Measurements from ENCODE around the gene C9orf50.

C9orf50 gene

DNA sequence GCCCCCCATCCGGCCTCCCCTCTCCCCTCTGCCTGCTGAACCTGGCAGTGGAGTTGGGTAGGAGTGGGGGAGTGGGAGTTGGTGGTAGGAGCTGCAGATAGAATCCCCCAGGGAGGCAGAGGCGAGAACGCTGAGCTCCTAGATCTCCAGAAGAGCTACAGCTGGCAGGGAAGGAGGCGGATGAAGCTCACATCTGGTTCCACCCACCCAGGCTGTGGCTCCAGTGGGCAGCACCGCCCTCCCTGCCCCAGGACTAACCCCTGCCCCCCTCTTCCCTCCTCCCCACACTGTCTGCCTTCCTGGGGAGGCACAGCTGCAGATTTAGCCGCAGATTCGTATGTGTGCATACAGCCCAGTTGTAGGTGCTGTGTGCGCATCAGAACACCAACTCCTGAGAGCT lies 34.2 kb downstream of the C9orf50 start:
- DNase-seq, result no peak

GRCh38 chr9:129586245-129586644 lies 34.7 kb downstream of the C9orf50 start:
- no peak for DNase-seq

DNA sequence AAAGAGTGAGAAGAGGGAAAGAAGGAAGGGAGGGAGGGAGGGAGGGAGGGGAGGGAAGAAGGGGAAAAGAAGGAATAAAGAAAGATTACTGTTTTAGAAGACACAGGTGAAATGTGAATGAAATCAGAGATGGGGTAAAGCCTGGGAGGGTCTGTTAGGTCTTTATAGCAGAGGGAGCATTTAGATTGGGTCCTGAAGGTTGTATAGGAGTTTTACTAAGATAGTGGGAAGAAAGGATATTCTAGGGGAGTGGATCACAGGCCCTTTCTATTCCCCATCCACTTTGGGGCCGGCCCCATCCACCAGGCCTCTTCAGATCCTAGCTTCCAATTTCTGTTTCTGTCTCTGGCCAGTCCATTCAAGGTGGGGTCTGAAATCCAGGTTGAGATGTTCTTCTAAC lies 35.5 kb downstream of the C9orf50 start:
- DNase-seq, result no peak

DNA sequence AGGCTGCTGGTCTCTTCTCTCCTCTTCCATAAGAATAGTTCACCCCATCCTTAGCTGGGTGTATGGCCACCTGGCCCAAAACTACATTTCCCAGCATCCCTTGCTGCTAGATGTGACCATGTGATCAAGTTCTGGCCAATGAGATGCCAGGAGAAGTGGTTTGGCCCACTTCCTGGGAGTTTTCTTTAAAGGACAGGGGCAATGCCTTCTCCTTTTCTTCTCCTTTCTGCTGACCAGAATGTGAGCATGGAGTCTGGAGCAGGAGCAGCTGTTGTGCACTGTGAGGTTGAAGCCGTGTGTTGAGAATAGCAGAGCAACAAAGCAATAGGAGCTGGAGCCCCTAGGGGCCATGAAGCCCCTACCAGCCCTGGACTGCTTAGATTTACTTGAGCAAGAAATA lies 36.8 kb downstream of the C9orf50 start:
- DNase-seq, result peak; percentile 78

- no peak for DNase-seq
Observed at GRCh38 chr9:129583308-129584038, 37.4 kb downstream of the C9orf50 start.

- DNase-seq, result no peak
Observed at GRCh38 chr9:129582855-129583254, 38.0 kb downstream of the C9orf50 start.

GRCh38 chr9:129581505-129582189 lies 39.3 kb downstream of the C9orf50 start:
- no peak for DNase-seq

GRCh38 chr9:129580211-129580915 lies 40.5 kb downstream of the C9orf50 start:
- DNase-seq, result no peak

DNA sequence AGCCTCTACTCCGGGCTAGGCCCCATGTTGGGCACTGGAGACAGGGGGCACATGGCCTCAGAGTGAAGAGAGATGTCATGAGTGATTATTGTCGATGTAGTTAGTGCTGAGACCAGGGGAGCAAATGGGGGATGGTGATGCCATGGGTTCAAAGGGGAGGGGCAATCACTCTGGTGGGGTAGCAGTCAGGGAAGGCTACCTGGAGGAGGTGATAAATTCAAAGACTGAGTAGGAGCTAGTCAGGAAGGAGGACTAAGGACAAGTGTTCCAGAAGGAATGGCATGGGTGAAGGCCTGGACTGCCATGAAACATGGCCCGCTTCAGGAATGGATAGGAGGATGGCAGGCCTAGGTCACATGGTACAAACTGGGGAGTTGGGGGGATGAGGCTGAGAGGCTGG lies 41.6 kb downstream of the C9orf50 start:
- no peak for DNase-seq

DNA sequence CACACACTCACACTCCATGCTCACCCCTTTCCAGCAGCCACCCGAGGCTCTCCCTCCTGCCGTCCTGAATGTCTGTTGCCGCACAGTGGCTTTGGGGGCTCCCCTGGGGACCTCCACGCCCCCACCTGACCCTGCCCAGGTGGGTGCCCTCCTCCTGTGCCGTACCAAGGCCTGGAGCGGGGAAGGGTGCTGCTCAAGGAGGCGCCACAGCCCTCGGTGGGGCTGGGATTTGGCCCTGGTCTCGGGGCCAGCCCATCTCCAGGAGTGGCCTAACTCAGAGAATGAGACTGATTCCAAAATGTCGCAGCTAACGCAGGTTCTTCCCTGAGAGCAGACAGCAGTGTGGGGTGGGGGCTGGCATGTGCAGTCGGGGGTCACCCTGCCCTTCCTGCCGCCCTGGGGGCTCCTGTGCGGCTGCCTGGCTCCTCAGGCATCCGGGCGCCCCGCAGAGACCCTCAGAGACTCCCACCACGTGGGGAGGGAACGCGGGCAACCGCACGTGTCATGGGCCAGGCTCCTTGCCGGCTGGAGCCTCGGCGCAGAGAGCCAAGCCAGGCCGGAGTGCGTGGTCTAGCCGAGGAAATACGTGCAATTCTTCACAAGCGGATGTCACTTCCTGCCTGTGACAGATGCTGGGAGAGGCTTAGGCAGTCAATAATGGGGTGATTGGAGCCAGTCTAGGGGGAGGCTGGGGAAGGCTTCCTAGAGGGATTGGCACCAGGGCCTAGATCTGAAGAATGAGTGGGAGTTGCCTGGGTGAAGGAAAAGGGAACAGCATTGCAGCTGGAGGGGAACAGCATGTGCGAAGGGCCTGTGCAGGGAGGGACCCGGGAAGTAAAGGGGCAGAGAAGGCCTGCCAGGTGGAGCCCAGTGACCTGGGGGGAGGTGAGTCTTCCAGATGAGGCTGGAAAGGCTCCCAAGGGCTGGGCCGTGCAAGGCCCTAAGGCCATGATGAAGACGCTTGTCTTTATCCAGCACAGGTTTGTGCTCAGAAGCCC lies 44.1 kb downstream of the C9orf50 start:
- DNase-seq, result no peak

GRCh38 chr9:129575818-129576217 lies 45.1 kb downstream of the C9orf50 start:
- peak; percentile 71 for DNase-seq

DNA sequence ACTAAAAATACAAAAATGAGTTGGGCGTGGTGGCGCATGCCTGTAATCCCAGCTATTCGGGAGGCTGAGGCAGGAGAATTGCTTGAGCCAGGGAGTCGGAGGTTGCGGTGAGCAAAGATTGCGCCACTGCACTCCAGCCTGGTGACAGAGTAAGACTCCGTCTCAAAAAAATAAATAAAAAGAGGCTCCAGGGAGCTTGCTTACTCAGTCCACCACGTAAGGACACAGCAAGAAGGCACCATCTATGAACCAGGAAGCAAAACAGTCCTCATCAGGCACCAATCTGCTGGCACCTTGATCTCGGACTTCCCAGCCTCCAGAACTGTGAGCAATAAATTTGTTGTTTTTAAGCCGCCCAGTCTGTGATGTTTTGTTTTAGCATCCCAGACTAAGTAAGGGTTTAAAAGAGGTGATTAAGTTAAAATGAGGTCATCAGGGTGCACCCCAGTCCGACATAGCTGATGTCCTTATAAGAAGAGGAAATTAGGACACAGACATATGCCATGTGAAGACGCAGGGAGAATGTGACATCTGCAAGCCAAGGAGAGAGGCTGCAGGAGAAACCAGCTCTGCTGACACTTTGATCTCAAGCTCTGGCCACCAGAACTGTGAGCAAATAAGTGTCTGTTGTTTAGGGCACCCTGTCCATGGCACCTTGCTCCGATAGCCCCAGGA lies 45.9 kb downstream of the C9orf50 start:
- peak; percentile 60 for DNase-seq

- DNase-seq, result no peak
Observed at GRCh38 chr9:129573977-129574376, 46.9 kb downstream of the C9orf50 start.

- no peak for DNase-seq
Observed at GRCh38 chr9:129572517-129572916, 48.4 kb downstream of the C9orf50 start.

DNA sequence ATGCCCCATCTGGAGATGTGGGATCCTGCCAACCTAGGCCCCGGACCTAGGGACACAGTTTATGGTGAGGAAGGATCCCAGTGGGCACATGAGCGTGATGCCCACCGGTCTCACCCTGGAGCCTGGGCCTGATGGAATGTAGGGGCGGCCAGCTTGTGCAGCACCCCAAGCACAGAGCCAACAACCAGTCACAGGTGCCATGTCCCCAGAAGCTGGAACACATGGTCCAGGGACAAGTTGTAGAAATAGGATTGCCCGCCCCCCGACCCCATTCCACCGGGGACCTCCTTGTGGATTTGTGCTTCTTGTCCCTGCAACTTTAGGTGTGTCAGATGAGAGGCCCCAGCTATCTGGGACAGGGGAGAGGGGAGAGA lies 48.9 kb downstream of the C9orf50 start:
- no peak for DNase-seq

DNA sequence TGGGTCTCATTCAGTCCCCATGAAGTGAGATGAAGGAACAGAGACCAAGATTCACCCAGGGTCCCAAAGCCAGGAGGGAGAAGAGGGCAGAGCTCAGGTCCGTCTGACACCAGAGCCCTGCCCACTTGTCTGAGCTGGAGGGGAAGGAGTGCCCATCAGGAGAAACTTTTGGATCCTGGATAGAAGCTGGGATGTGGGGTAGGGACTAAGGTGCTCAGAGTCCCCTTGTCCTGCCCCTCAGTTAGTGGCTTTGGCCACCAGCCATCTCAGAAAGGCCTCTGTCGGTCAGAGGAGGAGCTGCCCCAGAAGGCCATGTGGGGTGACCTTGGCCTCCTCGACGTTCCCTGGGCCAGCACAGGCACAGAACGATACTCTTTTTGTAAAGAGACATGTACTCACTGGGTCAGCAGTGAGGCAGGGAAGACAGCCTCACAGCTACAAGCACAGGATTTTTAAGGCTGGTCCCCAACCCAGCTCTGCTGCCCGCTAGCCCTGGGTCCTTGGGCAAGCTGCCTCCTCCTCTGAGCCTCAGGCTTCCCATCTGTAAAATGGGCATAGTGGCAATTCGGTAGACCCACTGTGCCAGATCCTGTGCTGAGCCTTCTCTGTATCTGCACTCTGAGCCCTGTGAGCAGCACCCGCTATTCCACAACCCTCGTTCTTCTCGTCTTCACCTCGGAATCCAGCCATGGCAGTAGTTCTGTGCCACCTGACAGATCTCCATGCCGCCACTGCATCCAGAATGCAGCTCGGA lies 49.4 kb downstream of the C9orf50 start:
- no peak for DNase-seq

GRCh38 chr9:129570450-129571297 lies 50.2 kb downstream of the C9orf50 start:
- peak; percentile 83 for DNase-seq

DNA sequence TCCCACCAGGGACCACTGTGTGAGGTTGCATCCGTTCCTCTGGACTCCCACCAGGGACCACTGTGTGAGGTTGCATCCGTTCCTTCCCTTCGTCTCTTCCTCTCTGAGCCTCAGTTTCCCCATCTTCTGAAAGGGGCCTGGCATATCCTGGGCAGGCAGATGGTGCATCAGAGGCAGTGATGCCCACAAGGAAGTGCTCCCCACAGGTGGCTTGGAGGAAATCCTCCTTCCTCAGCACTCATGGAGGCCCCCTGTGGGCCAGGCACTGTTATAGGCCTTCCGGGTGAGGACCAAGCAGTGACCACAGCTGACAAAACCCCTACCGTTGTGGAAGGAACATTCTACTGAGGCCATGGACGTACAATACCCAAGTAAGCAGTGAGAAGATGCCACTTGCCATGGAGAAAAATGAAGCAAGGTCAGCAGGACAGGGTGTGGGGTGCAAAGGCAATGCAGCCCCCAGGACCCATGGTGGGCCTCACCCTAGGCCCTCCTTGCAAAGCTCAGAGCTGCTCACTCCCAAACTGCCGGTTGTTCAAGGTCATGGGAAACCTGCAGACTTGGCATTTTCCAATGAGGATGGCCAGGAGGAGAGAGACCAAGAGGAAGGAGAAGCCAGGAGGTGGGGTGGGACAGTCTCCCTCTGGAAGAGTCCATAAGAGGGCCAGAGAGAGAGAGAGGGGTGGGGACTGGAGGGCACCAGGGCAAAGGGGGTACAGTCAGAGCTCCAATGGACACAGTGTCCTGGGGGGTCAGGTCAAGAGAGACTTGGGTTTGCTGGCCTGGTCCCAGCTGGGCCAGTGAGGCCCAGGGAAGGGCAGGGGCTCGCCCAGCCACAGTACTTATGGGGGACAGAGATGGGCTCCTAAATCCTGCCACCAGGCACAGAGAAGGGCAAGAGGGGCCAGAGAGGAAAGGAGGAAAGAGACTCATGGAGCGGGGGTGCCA lies 51.1 kb downstream of the C9orf50 start:
- peak; percentile 78 for DNase-seq

Measured in islet precursor cell (in vitro differentiated cells).